Kidney (tissue), 14 donors: ENCODE results near the gene FAM13A. TPM values are rescaled to one million over a fixed set of nuclear protein-coding genes. Genes with fewer than 3 reads are reported as not detected.

Source experiments
- DNase-seq, 5 donors: peaks; one replicate each; pipeline ENCODE4 v3.0.0-alpha.2; 2013 to 2020
- FAIRE-seq: peaks from 2 replicates; lab custom pipeline; 2012; peaks lifted over from hg19 to GRCh38; lab: Jason Lieb, UNC
- H3K27ac ChIP-seq, 2 donors: one replicate each; pipeline ENCODE4 v1.7.0; 2013; ENCODE audit warnings: low read depth in 2 of 2, low read length in 2 of 2, inconsistent platforms in 1 of 2
- H3K27me3 ChIP-seq: one replicate; pipeline ENCODE4 v1.7.1; 2013; ENCODE audit warnings: low read length, inconsistent platforms; ENCODE audit not compliant: control insufficient read depth, insufficient read depth
- H3K36me3 ChIP-seq, 3 donors: one replicate each; pipeline versions ENCODE4 v1.7.0 to v1.7.1; 2013; ENCODE audit warnings: low read length in 3 of 3, control low read depth in 1 of 3, inconsistent platforms in 1 of 3; ENCODE audit not compliant: insufficient read depth in 3 of 3, control insufficient read depth in 2 of 3
- H3K4me1 ChIP-seq, 3 donors: one replicate each; pipeline versions ENCODE4 v1.7.0 to v1.7.1; 2013; ENCODE audit warnings: low read length in 3 of 3, inconsistent platforms in 1 of 3, low read depth in 1 of 3; ENCODE audit not compliant: control insufficient read depth in 2 of 3, insufficient read depth in 2 of 3
- H3K4me3 ChIP-seq, 3 donors: one replicate each; pipeline versions ENCODE4 v1.7.0 to v1.8.1; 2013; ENCODE audit warnings: low read length in 3 of 3, control low read depth in 1 of 3, inconsistent platforms in 1 of 3
- H3K9ac ChIP-seq, 3 donors: one replicate each; pipeline versions ENCODE4 v1.7.0 to v1.7.1; 2013; ENCODE audit warnings: low read length in 3 of 3, control low read depth in 1 of 3, inconsistent platforms in 1 of 3
- H3K9me3 ChIP-seq, 3 donors: one replicate each; pipeline versions ENCODE4 v1.7.0 to v1.7.1; 2013; ENCODE audit warnings: low read length in 3 of 3, control low read depth in 1 of 3, inconsistent platforms in 1 of 3; ENCODE audit not compliant: control insufficient read depth in 2 of 3, insufficient read depth in 1 of 3
- CTCF ChIP-seq: IDR thresholded peaks from 3 replicates; pipeline ENCODE4 v1.5.1; 2012; ENCODE audit warnings: mild to moderate bottlenecking, moderate library complexity, borderline replicate concordance; ENCODE audit not compliant: insufficient read depth; ENCODE audit errors: extremely low read depth
- intact Hi-C: fragments of 100-400 bp; cut with DNase I; formaldehyde crosslinking; loops from one replicate; pipeline ENCODE4 v1.11.1; 2022
- polyA plus RNA-seq: library from polyadenylated mRNA; stranded (reverse); fragments of 350-450 nt; fragmentation: Illumina TruSeq; extraction: RNeasy Lipid Tissue Mini Kit (QIAGEN cat#74804); gene quantifications from one replicate; pipeline ENCODE4 v1.2.3, GENCODE V29; 2014; ENCODE audit warnings: low read depth, low replicate concordance; ENCODE audit not compliant: insufficient read depth
- total RNA-seq: library from RNA; stranded (reverse); fragmentation: NEBNext Ultra II Directional; extraction: Animal tissue kit (Norgen Biotek cat#: 25700); gene quantifications from one replicate; pipeline ENCODE4 v1.2.1, GENCODE V29; 2021
- donor health status: control.
- donor health status: control.
- donor health status: control.
- donor health status: control.
- donor health status: control.
- donor health status: DM: yes; HTN: yes; CAD: no.
- donor health status: Normal renal cell carcinoma (clear cell type).

Gene FAM13A
- total and polyA plus RNA-seq, 2 donors from 2014 or later = 12.9 to 48.3 TPM

- intact Hi-C loops = no loop called here
- H3K9ac ChIP-seq = no peak overlapping the region
- no peaks in the 10 kb centered on the region for H3K27me3 ChIP-seq
- H3K9me3 ChIP-seq = no peaks in the 10 kb centered on the region
- DNase-seq (no peak), FAIRE-seq (no peak)
- no peak for TF ChIP-seq CTCF
- no peaks in the 10 kb centered on the region for H3K36me3 ChIP-seq
- H3K4me3 ChIP-seq = no peak overlapping the region
- peaks cover 0 to 3% (median 0%) of the 10 kb centered on the region in 3 donors for H3K4me1 ChIP-seq
- H3K27ac ChIP-seq = no peak overlapping the region
Measured at GRCh38 chr4:89042055-89042454, 14.9 kb downstream of the FAM13A start.

- DNase-seq (no peak), FAIRE-seq (no peak)
- no peak overlapping the region for H3K9ac ChIP-seq
- intact Hi-C loops = no loop called here
- TF ChIP-seq CTCF = no peak
- peaks cover 0 to 9% (median 0%) of the 10 kb centered on the region in 3 donors for H3K9me3 ChIP-seq
- H3K4me1 ChIP-seq = peaks cover 0 to 5% (median 0%) of the 10 kb centered on the region in 3 donors
- no peak overlapping the region for H3K27ac ChIP-seq
- no peaks in the 10 kb centered on the region for H3K27me3 ChIP-seq
- H3K36me3 ChIP-seq = no peaks in the 10 kb centered on the region
- H3K4me3 ChIP-seq = no peak overlapping the region
Measured at GRCh38 chr4:89039730-89040338, 17.2 kb downstream of the FAM13A start.

GRCh38 chr4:89036535-89036934 lies 20.4 kb downstream of the FAM13A start:
- no peak for TF ChIP-seq CTCF
- no peaks in the 10 kb centered on the region for H3K27me3 ChIP-seq
- DNase-seq = no peak
- intact Hi-C loops = no loop called here
- H3K36me3 ChIP-seq = no peaks in the 10 kb centered on the region
- no peak for FAIRE-seq
- H3K9ac ChIP-seq = no peak overlapping the region
- no peak overlapping the region for H3K27ac ChIP-seq
- H3K4me3 ChIP-seq = no peak overlapping the region
- H3K4me1 ChIP-seq = peaks cover 0 to 5% (median 0%) of the 10 kb centered on the region in 3 donors
- peaks cover 0 to 9% (median 0%) of the 10 kb centered on the region in 3 donors for H3K9me3 ChIP-seq
